Transverse colon (tissue), 4 donors: ENCODE data around the gene PMS1. TPM values are rescaled to one million over a fixed set of nuclear protein-coding genes. Genes with fewer than 3 reads are reported as not detected.

ENCODE experiments used
- DNase-seq: peaks from one replicate; pipeline ENCODE4 v3.0.0-alpha.2; 2019
- H3K27ac ChIP-seq, 4 donors: fragments of 200-600 bp; sonication (generic); 2 replicates each; pipeline ENCODE4 v1.5.1; 2016 to 2018; ENCODE audit warnings: inconsistent platforms in 4 of 4
- H3K27me3 ChIP-seq: fragments of 200-600 bp; sonication (generic); 2 replicates; pipeline ENCODE4 v1.5.1; 2017; ENCODE audit warnings: inconsistent platforms
- H3K36me3 ChIP-seq, 4 donors: fragments of 200-600 bp; sonication (generic); 2 replicates each; pipeline ENCODE4 v1.5.1; 2017 to 2019; ENCODE audit warnings: inconsistent platforms in 4 of 4
- H3K4me1 ChIP-seq, 4 donors: fragments of 200-600 bp; sonication (generic); 2 replicates each; pipeline ENCODE4 v1.5.1; 2017 to 2020; ENCODE audit warnings: inconsistent platforms in 4 of 4
- H3K4me3 ChIP-seq, 4 donors: fragments of 200-600 bp; sonication (generic); 1 replicate in 1 of 4; 2 replicates in 3 of 4; pipeline versions ENCODE4 v1.5.1 to v1.6.1; 2017 to 2019; ENCODE audit warnings: inconsistent platforms in 4 of 4
- H3K9me3 ChIP-seq, 2 donors: fragments of 200-600 bp; sonication (generic); 2 replicates each; pipeline ENCODE4 v1.5.1; 2017 to 2019; ENCODE audit warnings: inconsistent platforms in 2 of 2
- EP300 ChIP-seq: sonication (generic); formaldehyde crosslinking; IDR thresholded peaks from one replicate; pipeline ENCODE4 v1.6.1; 2017; ENCODE audit warnings: antibody characterized with exemption, low read depth
- POLR2A ChIP-seq: fragments of 450-650 bp; IDR thresholded peaks from one replicate; pipeline ENCODE4 v1.6.1; 2016; ENCODE audit warnings: antibody characterized with exemption, mild to moderate bottlenecking, moderate library complexity
- POLR2AphosphoS5 ChIP-seq, 3 donors: sonication (generic); formaldehyde crosslinking; IDR thresholded peaks; one replicate each; pipeline ENCODE4 v1.6.1; 2016; ENCODE audit warnings: antibody characterized with exemption in 3 of 3
- WGBS, 2 donors: methylation state at CpG; one replicate each; pipeline ENCODE4 v1.1.5; 2018; ENCODE audit warnings: low coverage in 1 of 2; 5-methylcytosine and 5-hydroxymethylcytosine counted together
- in situ Hi-C, 4 donors: fragments of 200-750 bp; cut with MboI; loops; one replicate each; pipeline versions ENCODE4 v1.15.0 to v1.15.1; 2017; ENCODE audit warnings: low sequenced_read_pairs in 3 of 4, low pct_ligation_motif_present in 1 of 4, low pct_unique_long_range_greater_than_20kb in 1 of 4
- intact Hi-C: fragments of 100-400 bp; cut with DNase I; formaldehyde crosslinking; loops from one replicate; pipeline ENCODE4 v1.15.1; 2023; ENCODE audit warnings: low total_unique reads
- total RNA-seq, 4 donors: library from RNA; depleted of rRNA; stranded (reverse); fragments of >200 nt; gene quantifications; one replicate each; pipeline ENCODE4 v1.1.0, GENCODE V29; 2016
- TF ChIP-seq, protein P1 (sequence below), 5 experiments: fragments of 200-600 bp in 3 of 5; fragments of 450-650 bp in 2 of 5; sonication (generic) in 3 of 5; IDR thresholded peaks; 1 replicate in 2 of 5; 2 replicates in 3 of 5; pipeline ENCODE4 v1.5.1; 2016 to 2017; ENCODE audit warnings: antibody characterized with exemption in 5 of 5, inconsistent platforms in 3 of 5, mild to moderate bottlenecking in 2 of 5, moderate library complexity in 1 of 5

PMS1 gene
- total RNA-seq, 4 donors from 2014 or later = 5.2 to 19.1 (median 9.7) TPM

DNA sequence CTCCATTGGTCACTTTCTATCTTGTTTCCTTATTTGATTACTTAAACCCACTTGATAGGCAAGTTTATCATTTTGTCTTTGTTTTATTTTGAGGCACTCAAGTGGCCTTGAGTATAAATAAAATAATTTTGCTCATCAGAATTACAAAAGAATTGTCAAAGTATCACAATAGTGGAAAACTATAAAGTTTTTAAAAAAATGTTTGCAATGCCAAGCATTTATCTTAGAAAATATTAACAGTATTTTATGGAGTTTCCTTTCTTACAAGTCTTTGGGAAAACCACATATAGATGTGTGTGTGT, 14.7 kb downstream of the PMS1 start:
- no peak overlapping the region for H3K27ac ChIP-seq

GRCh38 chr2:189799531-189799930, 15.3 kb downstream of the PMS1 start:
- Histone ChIP-seq H3K36me3 (peaks cover 0 to 17% (median 2%) of the 10 kb centered on the region in 4 donors), H3K4me1 (no peaks in the 10 kb centered on the region), H3K27ac (no peak overlapping the region), H3K4me3 (no peak overlapping the region), H3K9me3 (no peaks in the 10 kb centered on the region), H3K27me3 (no peaks in the 10 kb centered on the region)
- in situ Hi-C loops (loop anchor here in 1 of 4 donors (25.0 kb wide), 1 partner anchor 137 kb away; the partner anchor contains the start of genes ANKAR and ASNSD1), intact Hi-C loops (no loop called here)
- TF ChIP-seq, protein P1, sequence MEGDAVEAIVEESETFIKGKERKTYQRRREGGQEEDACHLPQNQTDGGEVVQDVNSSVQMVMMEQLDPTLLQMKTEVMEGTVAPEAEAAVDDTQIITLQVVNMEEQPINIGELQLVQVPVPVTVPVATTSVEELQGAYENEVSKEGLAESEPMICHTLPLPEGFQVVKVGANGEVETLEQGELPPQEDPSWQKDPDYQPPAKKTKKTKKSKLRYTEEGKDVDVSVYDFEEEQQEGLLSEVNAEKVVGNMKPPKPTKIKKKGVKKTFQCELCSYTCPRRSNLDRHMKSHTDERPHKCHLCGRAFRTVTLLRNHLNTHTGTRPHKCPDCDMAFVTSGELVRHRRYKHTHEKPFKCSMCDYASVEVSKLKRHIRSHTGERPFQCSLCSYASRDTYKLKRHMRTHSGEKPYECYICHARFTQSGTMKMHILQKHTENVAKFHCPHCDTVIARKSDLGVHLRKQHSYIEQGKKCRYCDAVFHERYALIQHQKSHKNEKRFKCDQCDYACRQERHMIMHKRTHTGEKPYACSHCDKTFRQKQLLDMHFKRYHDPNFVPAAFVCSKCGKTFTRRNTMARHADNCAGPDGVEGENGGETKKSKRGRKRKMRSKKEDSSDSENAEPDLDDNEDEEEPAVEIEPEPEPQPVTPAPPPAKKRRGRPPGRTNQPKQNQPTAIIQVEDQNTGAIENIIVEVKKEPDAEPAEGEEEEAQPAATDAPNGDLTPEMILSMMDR (IDR thresholded peaks at IDR 0.05) = no peak
- TF ChIP-seq EP300 = no peak
- no peak for TF ChIP-seq POLR2AphosphoS5 (IDR thresholded peaks at IDR 0.05)
- TF ChIP-seq POLR2A = no peak
- DNase-seq = no peak
- WGBS, 2 donors = 78% methylated on average over 2 of the region's 2 CpGs; no CpG with 5 or more reads in 1 of the 2 donors

More for the DNA sequence above, 14.7 kb downstream of the PMS1 start:
- Histone ChIP-seq H3K4me3 (no peak overlapping the region), H3K36me3 (peaks cover 0 to 17% (median 2%) of the 10 kb centered on the region in 4 donors), H3K4me1 (no peaks in the 10 kb centered on the region), H3K9me3 (no peaks in the 10 kb centered on the region), H3K27me3 (no peaks in the 10 kb centered on the region)
- DNase-seq = no peak
- no peak for TF ChIP-seq EP300
- no peak for TF ChIP-seq POLR2AphosphoS5 (IDR thresholded peaks at IDR 0.05)
- no peak for TF ChIP-seq POLR2A
- in situ Hi-C loops (loop anchor here in 1 of 4 donors (25.0 kb wide), 1 partner anchor 137 kb away; the partner anchor contains the start of genes ANKAR and ASNSD1), intact Hi-C loops (no loop called here)

DNA sequence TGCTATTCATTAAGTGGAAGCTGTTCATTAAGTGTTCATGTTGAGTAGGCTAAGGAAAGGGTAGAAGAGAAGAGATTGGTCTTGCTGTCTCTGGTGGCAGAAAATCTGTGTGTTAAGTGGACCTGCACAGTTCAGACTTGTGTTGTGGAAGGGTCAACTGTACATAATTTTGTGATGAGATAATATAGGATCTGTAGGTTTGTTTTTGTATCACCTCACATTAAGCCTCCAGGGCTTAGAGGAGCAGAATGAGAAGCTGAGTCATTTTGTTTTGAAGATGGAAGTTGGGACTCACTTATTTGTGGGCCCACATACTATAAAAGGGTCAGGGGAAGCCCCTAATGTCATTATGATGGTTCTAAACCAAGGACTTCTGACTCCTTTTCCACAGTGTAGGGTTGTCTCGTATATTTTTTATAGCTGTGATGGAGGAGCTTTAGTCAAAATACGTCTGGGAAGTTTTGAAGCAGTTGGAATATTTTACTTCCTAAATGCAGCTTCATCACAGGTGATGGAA, 18.2 kb downstream of the PMS1 start:
- no peaks in the 10 kb centered on the region for H3K4me1 ChIP-seq
- intact Hi-C loops (no loop called here), in situ Hi-C loops (loop anchor here in 1 of 4 donors (25.0 kb wide), 1 partner anchor 260 kb away; the partner anchor contains the start of gene MSTN)
- no peaks in the 10 kb centered on the region for H3K9me3 ChIP-seq
- H3K27ac ChIP-seq = no peak overlapping the region
- DNase-seq = no peak
- 84% methylated on average over 2 of the region's 2 CpGs; no CpG with 5 or more reads in 1 of the 2 donors for WGBS, 2 donors
- H3K36me3 ChIP-seq = peaks cover 0 to 6% (median 2%) of the 10 kb centered on the region in 4 donors
- TF ChIP-seq, protein P1 (IDR thresholded peaks at IDR 0.05) = no peak
- TF ChIP-seq POLR2A = no peak
- no peak for TF ChIP-seq EP300
- TF ChIP-seq POLR2AphosphoS5 (IDR thresholded peaks at IDR 0.05) = no peak
- no peaks in the 10 kb centered on the region for H3K27me3 ChIP-seq
- no peak overlapping the region for H3K4me3 ChIP-seq

- intact Hi-C loops (no loop called here), in situ Hi-C loops (loop anchor here in 1 of 4 donors (25.0 kb wide), 1 partner anchor 259 kb away; the partner anchor contains the start of gene MSTN)
- Histone ChIP-seq H3K4me1 (no peaks in the 10 kb centered on the region), H3K4me3 (no peak overlapping the region), H3K27ac (no peak overlapping the region), H3K36me3 (peaks cover 0 to 6% (median 2%) of the 10 kb centered on the region in 4 donors), H3K27me3 (no peaks in the 10 kb centered on the region), H3K9me3 (no peaks in the 10 kb centered on the region)
- TF ChIP-seq POLR2A = no peak
- TF ChIP-seq EP300 = no peak
- no peak for TF ChIP-seq POLR2AphosphoS5 (IDR thresholded peaks at IDR 0.05)
- TF ChIP-seq, protein P1 (IDR thresholded peaks at IDR 0.05) = no peak
- no peak for DNase-seq
- 83 to 85% methylated on average over 2 to 3 of the region's 3 CpGs for WGBS, 2 donors
Measured at GRCh38 chr2:189803431-189803830, 19.2 kb downstream of the PMS1 start.
